Measurements from ENCODE around the gene ZDHHC14. TPM values are rescaled to one million over a fixed set of nuclear protein-coding genes. Genes with fewer than 3 reads are reported as not detected.

ZDHHC14 gene
- total RNA-seq, 2 experiments from 2014 or later = 1.3 to 1.6 TPM

DNA sequence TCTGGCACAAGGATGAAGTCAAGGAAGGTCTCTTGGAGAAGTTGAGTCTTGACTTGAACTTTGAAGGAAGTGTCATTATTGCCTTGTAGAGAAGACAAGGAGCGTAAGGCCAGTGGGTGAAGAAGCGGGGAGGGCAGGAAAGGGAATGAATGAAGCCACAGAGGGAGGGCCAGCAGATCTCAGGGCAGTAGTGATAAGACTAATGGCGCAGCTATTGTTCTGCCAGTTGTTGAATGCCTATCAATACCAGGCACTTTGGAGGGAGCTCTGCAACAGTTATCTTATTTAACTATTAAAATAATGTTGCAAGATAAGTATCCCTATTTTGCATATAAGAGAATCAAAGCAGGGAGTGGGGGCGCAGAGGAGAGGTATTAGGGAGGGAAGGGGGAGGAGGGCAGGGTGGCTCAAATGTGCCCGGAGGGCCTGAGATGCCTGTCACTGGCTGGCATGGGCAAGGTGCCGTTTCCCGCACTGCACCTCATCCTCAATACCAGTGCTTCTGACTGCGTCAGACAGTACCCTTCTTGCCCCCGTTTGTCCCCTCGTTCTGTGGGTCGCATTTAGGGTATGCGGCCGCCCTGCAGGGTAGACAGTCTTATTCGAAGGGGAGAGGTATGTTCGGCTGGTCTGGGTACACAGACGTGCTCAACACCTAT is 109.8 kb downstream of the ZDHHC14 start:
- Mint-ChIP-seq H3K9me3 (no peaks in the 10 kb centered on the region), H3K27me3 (no peaks in the 10 kb centered on the region), H3K36me3 (ENCODE audit: low read depth) (no peaks in the 10 kb centered on the region), H3K27ac (no peak overlapping the region), H3K4me1 (ENCODE audit: low read depth) (peaks cover 40% of the 10 kb centered on the region), H3K4me3 (no peak overlapping the region)
- intact Hi-C loops (cut with DNase I, micrococcal nuclease) = no loop called here
- no peak overlapping the region for H3K27ac ChIP-seq (ENCODE audit: low read depth in 1 of 2, low read length in 2 of 2)
- H3K4me3 ChIP-seq (ENCODE audit: low read length) = no peak overlapping the region
- ATAC-seq (ENCODE audit: poor library complexity) = no peak
- DNase-seq = no peak
- CTCF ChIA-PET = no interaction called here
- TF ChIP-seq CTCF (IDR thresholded peaks at IDR 0.05) = no peak
- H3K4me1 ChIP-seq (ENCODE audit: insufficient read depth, low read length) = peaks cover 38% of the 10 kb centered on the region
- H3K36me3 ChIP-seq (ENCODE audit: insufficient read depth, low read length) = no peaks in the 10 kb centered on the region
- H3K9me3 ChIP-seq (ENCODE audit: control insufficient read depth in 1 of 2, insufficient read depth in 1 of 2, low read length in 2 of 2) = no peaks in the 10 kb centered on the region
- no peaks in the 10 kb centered on the region for H3K27me3 ChIP-seq (ENCODE audit: control insufficient read depth in 1 of 2, insufficient read depth in 2 of 2, low read length in 2 of 2)
- POLR2A ChIA-PET = no interaction called here

DNA sequence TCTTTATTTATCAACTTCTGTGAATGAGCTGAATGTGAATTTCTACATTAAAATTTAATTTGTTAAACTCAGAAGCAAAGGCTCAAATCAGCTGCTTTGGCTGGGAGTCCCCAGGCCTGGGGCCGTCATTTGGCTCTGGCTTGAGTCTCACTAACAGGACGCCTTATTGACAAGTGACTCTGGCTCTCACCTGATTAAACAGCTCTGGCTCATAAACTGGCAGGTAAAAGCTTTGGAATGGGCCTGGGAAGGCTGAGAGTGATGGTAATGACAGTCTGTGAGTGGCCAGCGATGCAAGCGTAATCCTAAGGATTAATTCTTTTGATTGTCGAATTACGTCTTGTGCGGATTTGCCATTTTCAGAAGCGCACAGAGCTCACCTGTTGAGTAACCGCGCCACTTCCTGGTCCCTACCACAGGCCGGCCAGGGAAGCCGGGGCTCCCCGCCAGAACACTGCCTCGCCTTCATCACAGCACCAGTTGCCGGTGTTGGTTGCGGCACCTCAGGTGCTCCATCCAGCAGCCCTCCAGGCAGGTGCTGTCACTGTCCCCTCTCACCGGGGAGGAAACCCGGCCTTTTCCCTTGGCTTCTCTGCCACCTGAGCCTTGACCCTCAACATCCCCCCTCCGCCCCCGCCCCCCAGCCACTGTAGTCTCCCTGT is 110.7 kb downstream of the ZDHHC14 start:
- peaks cover 33% of the 10 kb centered on the region for H3K4me1 Mint-ChIP-seq (ENCODE audit: low read depth)
- peaks cover 28% of the 10 kb centered on the region for H3K4me1 ChIP-seq (ENCODE audit: insufficient read depth, low read length)
- ATAC-seq (ENCODE audit: poor library complexity) (no peak), DNase-seq (no peak)
- ChIA-PET CTCF (no interaction called here), POLR2A (no interaction called here)
- no peaks in the 10 kb centered on the region for H3K9me3 Mint-ChIP-seq
- no peaks in the 10 kb centered on the region for H3K36me3 Mint-ChIP-seq (ENCODE audit: low read depth)
- H3K27me3 ChIP-seq (ENCODE audit: control insufficient read depth in 1 of 2, insufficient read depth in 2 of 2, low read length in 2 of 2) = no peaks in the 10 kb centered on the region
- H3K36me3 ChIP-seq (ENCODE audit: insufficient read depth, low read length) = no peaks in the 10 kb centered on the region
- H3K27ac ChIP-seq (ENCODE audit: low read depth in 1 of 2, low read length in 2 of 2) = no peak overlapping the region
- intact Hi-C loops (cut with DNase I, micrococcal nuclease) = no loop called here
- H3K4me3 ChIP-seq (ENCODE audit: low read length) = no peak overlapping the region
- no peak for TF ChIP-seq CTCF (IDR thresholded peaks at IDR 0.05)
- no peak overlapping the region for H3K4me3 Mint-ChIP-seq
- no peak overlapping the region for H3K27ac Mint-ChIP-seq
- no peaks in the 10 kb centered on the region for H3K27me3 Mint-ChIP-seq
- no peaks in the 10 kb centered on the region for H3K9me3 ChIP-seq (ENCODE audit: control insufficient read depth in 1 of 2, insufficient read depth in 1 of 2, low read length in 2 of 2)

DNA sequence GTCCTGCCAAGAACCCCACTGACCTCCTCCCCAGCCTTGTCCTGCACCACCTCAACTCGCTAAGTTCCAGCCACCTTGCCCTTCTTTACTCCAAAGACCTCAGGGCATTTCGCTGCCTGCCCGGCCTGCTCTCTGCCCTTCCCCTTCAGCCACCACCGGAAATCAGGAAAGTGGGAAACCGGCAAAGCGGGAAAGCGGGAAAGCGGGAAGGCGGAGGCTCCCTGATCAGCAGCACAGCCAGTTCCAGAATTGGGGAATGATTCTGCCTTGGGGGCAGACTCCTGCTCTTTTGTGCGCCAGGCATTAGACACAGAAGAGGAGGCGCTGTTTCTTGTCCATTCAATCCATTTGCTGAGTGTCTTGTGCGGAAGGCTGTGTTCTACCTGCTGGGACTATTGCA is 111.3 kb downstream of the ZDHHC14 start:
- H3K27ac Mint-ChIP-seq = no peak overlapping the region

More for the DNA sequence above, 111.3 kb downstream of the ZDHHC14 start:
- Mint-ChIP-seq H3K4me1 (ENCODE audit: low read depth) (peaks cover 31% of the 10 kb centered on the region), H3K4me3 (no peak overlapping the region), H3K27me3 (no peaks in the 10 kb centered on the region), H3K36me3 (ENCODE audit: low read depth) (no peaks in the 10 kb centered on the region), H3K9me3 (no peaks in the 10 kb centered on the region)
- peaks cover 23% of the 10 kb centered on the region for H3K4me1 ChIP-seq (ENCODE audit: insufficient read depth, low read length)
- ATAC-seq (ENCODE audit: poor library complexity) (no peak), DNase-seq (no peak)
- no peaks in the 10 kb centered on the region for H3K36me3 ChIP-seq (ENCODE audit: insufficient read depth, low read length)
- H3K27ac ChIP-seq (ENCODE audit: low read depth in 1 of 2, low read length in 2 of 2) = no peak overlapping the region
- intact Hi-C loops (cut with DNase I, micrococcal nuclease) = no loop called here
- no peaks in the 10 kb centered on the region for H3K9me3 ChIP-seq (ENCODE audit: control insufficient read depth in 1 of 2, insufficient read depth in 1 of 2, low read length in 2 of 2)
- TF ChIP-seq CTCF (IDR thresholded peaks at IDR 0.05) = no peak
- H3K4me3 ChIP-seq (ENCODE audit: low read length) = no peak overlapping the region
- no peaks in the 10 kb centered on the region for H3K27me3 ChIP-seq (ENCODE audit: control insufficient read depth in 1 of 2, insufficient read depth in 2 of 2, low read length in 2 of 2)
- CTCF ChIA-PET = no interaction called here
- POLR2A ChIA-PET = no interaction called here
